H1 (cell line): ENCODE data around the gene ADGRL3. TPM values are rescaled to one million over a fixed set of nuclear protein-coding genes. Genes with fewer than 3 reads are reported as not detected.
A peak's percentile ranks its signal among the peaks of the same experiment; 100 is the strongest.

Source experiments
- CTCF ChIA-PET: fragments of 300-600 bp; sonication (Branson Sonifier 250); formaldehyde crosslinking; loops from one replicate; lab custom pipeline; 2021; ENCODE audit not compliant: partially characterized antibody; lab: Charles Lee
- POLR2A ChIA-PET: fragments of 300-600 bp; sonication (Branson Sonifier 250); formaldehyde crosslinking; loops from one replicate; lab custom pipeline; 2021; ENCODE audit warnings: inconsistent platforms; ENCODE audit not compliant: partially characterized antibody; lab: Charles Lee
- DNase-seq, 2 experiments: peaks; one replicate each; pipeline versions ENCODE4 v3.0.0 to v3.0.0-alpha.2; 2010 to 2022; ENCODE audit warnings: low spot score in 2 of 2, low read depth in 1 of 2, mixed read lengths in 1 of 2
- FAIRE-seq: peaks from 2 replicates; lab custom pipeline; 2011; peaks lifted over from hg19 to GRCh38; lab: Jason Lieb, UNC
- H2AFZ ChIP-seq: 2 replicates; pipeline ENCODE4 v1.8.1; 2012; ENCODE audit warnings: low read length, inconsistent platforms
- H2AK5ac ChIP-seq: 2 replicates; pipeline ENCODE4 v1.6.1; 2013; ENCODE audit warnings: low read depth, low read length
- H2BK120ac ChIP-seq: replicated peaks from 2 replicates; pipeline ENCODE3; 2013; ENCODE audit warnings: low read depth, low read length, inconsistent platforms
- H2BK12ac ChIP-seq: 2 replicates; pipeline ENCODE4 v1.6.1; 2013; ENCODE audit warnings: low read depth, low read length
- H2BK15ac ChIP-seq: 2 replicates; pipeline ENCODE4 v1.6.1; 2013; ENCODE audit warnings: low read length
- H2BK20ac ChIP-seq: 2 replicates; pipeline ENCODE4 v1.6.1; 2013; ENCODE audit warnings: low read length
- H2BK5ac ChIP-seq: 2 replicates; pipeline ENCODE4 v1.6.1; 2013; ENCODE audit warnings: low read depth, low read length
- H3K14ac ChIP-seq: 2 replicates; pipeline ENCODE4 v1.6.1; 2013; ENCODE audit warnings: inconsistent platforms; ENCODE audit not compliant: insufficient read length
- H3K18ac ChIP-seq: 2 replicates; pipeline ENCODE4 v1.6.1; 2013; ENCODE audit warnings: low read length; ENCODE audit errors: extremely low read depth
- H3K23ac ChIP-seq: 2 replicates; pipeline ENCODE4 v1.6.1; 2013; ENCODE audit warnings: inconsistent platforms; ENCODE audit not compliant: insufficient read length
- H3K23me2 ChIP-seq: 2 replicates; pipeline ENCODE4 v1.6.1; 2013; ENCODE audit warnings: low read depth, low read length
- H3K27ac ChIP-seq: 2 replicates; pipeline ENCODE4 v1.6.1; 2011; ENCODE audit warnings: low read depth, low read length, inconsistent platforms
- H3K27me3 ChIP-seq, 4 experiments: replicated peaks in 1 of 4; 1 replicate in 1 of 4; 2 replicates in 3 of 4; pipeline versions ENCODE4 v1.6.1 to v1.8.1; 2011 to 2013; ENCODE audit warnings: low read length in 3 of 4, mild to moderate bottlenecking in 3 of 4, inconsistent platforms in 2 of 4, mixed read lengths in 2 of 4, moderate library complexity in 1 of 4; ENCODE audit not compliant: control insufficient read depth in 3 of 4, insufficient read depth in 3 of 4; ENCODE audit errors: extremely low read depth in 1 of 4
- H3K36me3 ChIP-seq, 4 experiments: 2 replicates each; pipeline versions ENCODE4 v1.6.1 to v1.8.1; 2011 to 2013; ENCODE audit warnings: mild to moderate bottlenecking in 4 of 4, low read length in 3 of 4, moderate library complexity in 2 of 4, control low read depth in 1 of 4, inconsistent platforms in 1 of 4; ENCODE audit not compliant: insufficient read depth in 4 of 4, control insufficient read depth in 2 of 4
- H3K4ac ChIP-seq: replicated peaks from 2 replicates; pipeline ENCODE3; 2013; ENCODE audit warnings: low read length, low read depth, mixed read lengths, inconsistent platforms; ENCODE audit not compliant: insufficient read length
- H3K4me1 ChIP-seq, 4 experiments: replicated peaks in 1 of 4; 1 replicate in 1 of 4; 2 replicates in 3 of 4; pipeline versions ENCODE4 v1.6.1 to v1.8.1; 2011 to 2013; ENCODE audit warnings: low read length in 3 of 4, inconsistent platforms in 2 of 4, mixed read lengths in 1 of 4; ENCODE audit not compliant: insufficient read depth in 4 of 4, control insufficient read depth in 3 of 4
- H3K4me2 ChIP-seq, 2 experiments: 2 replicates each; pipeline versions ENCODE4 v1.6.1 to v1.8.1; 2011 to 2013; ENCODE audit warnings: low read depth in 2 of 2, low read length in 2 of 2, control low read depth in 1 of 2, inconsistent platforms in 1 of 2, mild to moderate bottlenecking in 1 of 2; ENCODE audit not compliant: insufficient read depth in 1 of 2
- H3K4me3 ChIP-seq, 4 experiments: fragments of 200-600, 300-600 bp in 1 of 4; sonication (generic), shearing (Covaris generic), sonication (Bioruptor Twin) in 1 of 4; 2 replicates each; pipeline versions ENCODE4 v1.5.1 to v1.8.1; 2011 to 2016; ENCODE audit warnings: low read length in 4 of 4, low read depth in 3 of 4, control low read depth in 2 of 4, inconsistent platforms in 2 of 4, mild to moderate bottlenecking in 2 of 4, mixed read lengths in 1 of 4, moderate library complexity in 1 of 4; ENCODE audit not compliant: insufficient read depth in 2 of 4; ENCODE audit errors: extremely low read depth in 1 of 4
- H3K56ac ChIP-seq: replicated peaks from 2 replicates; pipeline ENCODE3; 2013; ENCODE audit warnings: low read depth, mild to moderate bottlenecking, mixed read lengths, low read length, inconsistent platforms; ENCODE audit not compliant: insufficient read length
- H3K79me1 ChIP-seq: 2 replicates; pipeline ENCODE4 v1.6.1; 2013; ENCODE audit warnings: low read depth, low read length, control low read depth
- H3K79me2 ChIP-seq, 2 experiments: 2 replicates each; pipeline versions ENCODE4 v1.6.1 to v1.8.1; 2012 to 2013; ENCODE audit warnings: low read length in 2 of 2, mild to moderate bottlenecking in 2 of 2, inconsistent platforms in 1 of 2; ENCODE audit not compliant: insufficient read depth in 2 of 2, control insufficient read depth in 1 of 2
- H3K9ac ChIP-seq, 4 experiments: replicated peaks in 1 of 4; 1 replicate in 1 of 4; 2 replicates in 3 of 4; pipeline versions ENCODE4 v1.6.1 to v1.8.1; 2011 to 2013; ENCODE audit warnings: low read depth in 3 of 4, low read length in 3 of 4, control low read depth in 2 of 4, mild to moderate bottlenecking in 2 of 4, moderate library complexity in 2 of 4, inconsistent platforms in 1 of 4; ENCODE audit errors: extremely low read depth in 1 of 4
- H3K9me3 ChIP-seq, 2 experiments: 2 replicates each; pipeline versions ENCODE4 v1.6.1 to v1.8.1; 2012 to 2013; ENCODE audit warnings: mild to moderate bottlenecking in 2 of 2, moderate library complexity in 2 of 2, control low read depth in 1 of 2, inconsistent platforms in 1 of 2, low read depth in 1 of 2, low read length in 1 of 2, mixed read lengths in 1 of 2; ENCODE audit not compliant: insufficient read depth in 2 of 2
- H4K20me1 ChIP-seq, 2 experiments: replicated peaks in 1 of 2; 2 replicates each; pipeline versions ENCODE3 to v1.8.1; 2011 to 2013; ENCODE audit warnings: inconsistent platforms in 2 of 2, low read length in 2 of 2, mild to moderate bottlenecking in 1 of 2; ENCODE audit not compliant: insufficient read depth in 2 of 2, control insufficient read depth in 1 of 2
- H4K5ac ChIP-seq: 2 replicates; pipeline ENCODE4 v1.6.1; 2013; ENCODE audit warnings: low read length, low read depth, mixed read lengths, inconsistent platforms; ENCODE audit not compliant: insufficient read length
- H4K8ac ChIP-seq: 2 replicates; pipeline ENCODE4 v1.8.0; 2013; ENCODE audit warnings: mild to moderate bottlenecking, moderate library complexity, low read length, inconsistent platforms; ENCODE audit not compliant: insufficient read depth; ENCODE audit errors: extremely low read depth
- H4K91ac ChIP-seq: replicated peaks from 2 replicates; pipeline ENCODE3; 2013; ENCODE audit warnings: low read length, mixed read lengths, inconsistent platforms; ENCODE audit not compliant: insufficient read length
- CBX8 ChIP-seq: fragments of 300-800, 300-1000 bp; sonication (generic); IDR thresholded peaks from 2 replicates; pipeline ENCODE4 v1.7.1; 2016; ENCODE audit warnings: low read depth, low read length, borderline replicate concordance
- CTBP2 ChIP-seq: IDR thresholded peaks from 2 replicates; pipeline ENCODE4 v1.7.0; 2011; ENCODE audit warnings: borderline replicate concordance, mild to moderate bottlenecking, moderate library complexity, mixed read lengths, low read length; ENCODE audit not compliant: insufficient read depth, insufficient read length
- NRF1 ChIP-seq: IDR thresholded peaks from 2 replicates; pipeline ENCODE4 v1.6.1; 2011; ENCODE audit warnings: mild to moderate bottlenecking, low read depth, low read length, improper control_type of control experiment
- POLR2AphosphoS5 ChIP-seq: IDR thresholded peaks from 2 replicates; pipeline ENCODE4 v1.6.1; 2011; ENCODE audit warnings: low read depth, low read length
- SRF ChIP-seq: IDR thresholded peaks from 2 replicates; pipeline ENCODE4 v1.6.1; 2011; ENCODE audit warnings: mild to moderate bottlenecking, low read depth, low read length, moderate library complexity
- WGBS, 2 experiments: shearing (Covaris generic) in 1 of 2; methylation state at CpG; one replicate each; pipeline versions ENCODE4 v1.1.6 to v1.1.7; 2013 to 2015; ENCODE audit warnings: low lambda C conversion rate in 2 of 2, mixed read lengths in 2 of 2, inconsistent platforms in 1 of 2, low coverage in 1 of 2, missing lambda C conversion rate in 1 of 2; ENCODE audit not compliant: insufficient replicate concordance in 2 of 2, insufficient coverage in 1 of 2, insufficient read length in 1 of 2; ENCODE audit errors: extremely low coverage in 1 of 2, missing lambda C conversion rate in 1 of 2; 5-methylcytosine and 5-hydroxymethylcytosine counted together
- polyA plus RNA-seq, 7 experiments: library from polyadenylated mRNA; depleted of rRNA in 3 of 7; stranded (reverse) in 5 of 7; unstranded in 2 of 7; fragments of >200 nt in 5 of 7; fragments of 200-250 nt in 2 of 7; gene quantifications; 1 replicate in 5 of 7; 2 replicates in 1 of 7; 4 replicates in 1 of 7; pipeline versions ENCODE4 v1.2.1 to v1.2.3, GENCODE V29; 2011 to 2013; ENCODE audit warnings: missing spikeins in 2 of 7, mixed read lengths in 2 of 7
- total RNA-seq: library from RNA; stranded (reverse); fragmentation: NEBNext Ultra II Directional; extraction: Animal tissue kit (Norgen Biotek cat#: 25700); gene quantifications from 2 replicates; pipeline ENCODE4 v1.2.1, GENCODE V29; 2021

The ADGRL3 gene
- total and polyA plus RNA-seq, 2 of the 8 experiments (the other 6 are each of a cell fraction or from before 2014, with no cell fraction given), result 6.6 to 13.0 TPM

DNA sequence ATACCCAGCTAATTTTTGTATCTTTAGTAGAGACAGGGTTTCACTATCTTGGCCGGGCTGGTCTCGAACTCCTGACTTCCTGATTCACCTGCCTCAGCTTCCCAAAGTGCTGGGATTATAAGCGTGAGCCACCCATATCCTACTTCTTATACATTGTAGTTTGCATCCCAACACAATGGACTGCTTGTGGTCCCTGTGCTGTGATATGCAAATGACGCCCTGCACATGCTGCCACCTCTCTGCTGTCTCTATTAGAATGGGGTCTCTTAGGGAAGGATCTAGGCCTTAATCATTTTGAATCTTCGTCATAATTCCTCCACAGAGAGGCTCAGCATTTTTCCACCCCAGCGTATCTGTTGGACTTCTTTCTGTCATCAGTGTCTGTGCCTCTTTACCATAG is 595.9 kb downstream of the ADGRL3 start:
- Histone ChIP-seq H3K23ac (no peak overlapping the region), H3K4me2 (0 out of 4 replicates have a peak overlapping the region, but pooled peaks of 1 of the 2 experiments have one; percentile 28), H2BK120ac (no peak overlapping the region), H3K4ac (no peak overlapping the region), H2BK12ac (no peak overlapping the region), H2BK20ac (no peak overlapping the region), H2AFZ (no peak overlapping the region), H2BK15ac (no peak overlapping the region), H3K18ac (peak overlapping the region; percentile 75; the same call in 1 of the 2 replicates), H2BK5ac (no peak overlapping the region), H3K36me3 (0 out of 8 replicates have a peak, but pooled peaks cover 0 to 2% (median 0%) of the 10 kb centered on the region in 4 experiments), H3K56ac (no peak overlapping the region), H3K4me1 (peaks cover 0 to 7% (median 3%) of the 10 kb centered on the region in 4 experiments; a peak in 4 of 7 replicates), H4K5ac (no peak overlapping the region), H3K79me1 (no peaks in the 10 kb centered on the region), H3K9me3 (peaks cover 7 to 9% of the 10 kb centered on the region in 2 experiments), H3K27ac (no peak overlapping the region), H3K4me3 (no peak overlapping the region), H4K91ac (no peak overlapping the region), H4K8ac (no peak overlapping the region), H4K20me1 (no peaks in the 10 kb centered on the region), H2AK5ac (no peak overlapping the region), H3K79me2 (no peaks in the 10 kb centered on the region), H3K14ac (no peak overlapping the region), H3K27me3 (no peaks in the 10 kb centered on the region), H3K23me2 (no peaks in the 10 kb centered on the region), H3K9ac (no peak overlapping the region)
- no peak for FAIRE-seq
- DNase-seq, result no peak
- ChIA-PET CTCF (interaction anchor here (1.4 kb wide), 1 partner anchor 426 kb away, joined by 3 read pairs; no protein-coding TSS in a partner anchor), POLR2A (no interaction called here)
- TF ChIP-seq SRF, result no peak
- TF ChIP-seq CBX8, result no peak
- no peak for TF ChIP-seq CTBP2
- TF ChIP-seq POLR2AphosphoS5, result no peak
- TF ChIP-seq NRF1, result no peak
- 82% methylated on average over 6 of the region's 6 CpGs; no CpG with 5 or more reads in 1 of the 2 experiments for WGBS, 2 experiments
